Measurements from ENCODE around the gene APOB.

DNA sequence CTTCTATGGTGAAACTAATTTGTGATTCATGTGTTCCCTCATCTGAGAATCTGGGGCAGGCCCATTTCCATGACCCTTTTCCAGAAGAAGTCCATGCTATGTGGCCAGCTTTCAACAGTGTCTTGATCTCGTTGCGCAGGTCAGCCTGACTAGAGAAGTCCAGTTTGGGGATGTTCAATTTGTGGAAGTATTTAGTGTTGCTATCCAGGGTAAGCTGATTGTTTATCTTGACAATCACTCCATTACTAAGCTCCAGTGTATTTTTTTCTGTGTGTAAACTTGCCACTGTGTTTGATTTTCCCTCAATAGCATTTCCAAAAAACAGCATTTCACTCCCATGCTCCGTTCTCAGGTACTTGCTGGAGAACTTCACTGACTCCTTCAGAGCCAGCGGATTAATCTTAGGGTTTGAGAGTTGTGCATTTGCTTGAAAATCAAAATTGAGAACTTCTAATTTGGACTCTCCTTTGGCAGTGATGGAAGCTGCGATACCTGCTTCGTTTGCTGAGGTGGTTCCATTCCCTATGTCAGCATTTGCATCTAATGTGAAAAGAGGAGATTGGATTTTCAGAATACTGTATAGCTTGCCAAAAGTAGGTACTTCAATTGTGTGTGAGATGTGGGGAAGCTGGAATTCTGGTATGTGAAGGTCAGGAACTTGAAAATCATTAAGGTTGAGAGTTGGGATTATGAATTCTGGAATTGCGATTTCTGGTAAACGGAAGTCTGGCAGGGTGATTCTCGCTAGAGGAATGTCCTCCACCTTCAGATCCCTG lies 35.7 kb downstream of the APOB start:
- TF ChIP-seq, protein P1, sequence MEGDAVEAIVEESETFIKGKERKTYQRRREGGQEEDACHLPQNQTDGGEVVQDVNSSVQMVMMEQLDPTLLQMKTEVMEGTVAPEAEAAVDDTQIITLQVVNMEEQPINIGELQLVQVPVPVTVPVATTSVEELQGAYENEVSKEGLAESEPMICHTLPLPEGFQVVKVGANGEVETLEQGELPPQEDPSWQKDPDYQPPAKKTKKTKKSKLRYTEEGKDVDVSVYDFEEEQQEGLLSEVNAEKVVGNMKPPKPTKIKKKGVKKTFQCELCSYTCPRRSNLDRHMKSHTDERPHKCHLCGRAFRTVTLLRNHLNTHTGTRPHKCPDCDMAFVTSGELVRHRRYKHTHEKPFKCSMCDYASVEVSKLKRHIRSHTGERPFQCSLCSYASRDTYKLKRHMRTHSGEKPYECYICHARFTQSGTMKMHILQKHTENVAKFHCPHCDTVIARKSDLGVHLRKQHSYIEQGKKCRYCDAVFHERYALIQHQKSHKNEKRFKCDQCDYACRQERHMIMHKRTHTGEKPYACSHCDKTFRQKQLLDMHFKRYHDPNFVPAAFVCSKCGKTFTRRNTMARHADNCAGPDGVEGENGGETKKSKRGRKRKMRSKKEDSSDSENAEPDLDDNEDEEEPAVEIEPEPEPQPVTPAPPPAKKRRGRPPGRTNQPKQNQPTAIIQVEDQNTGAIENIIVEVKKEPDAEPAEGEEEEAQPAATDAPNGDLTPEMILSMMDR (IDR thresholded peaks at IDR 0.05 in 4 of 5, conservative IDR thresholded peaks at IDR 0.05 in 1 of 5), result no peak
- TF ChIP-seq POLR2A (IDR thresholded peaks at IDR 0.05), result no peak

Measured in gastrocnemius medialis (tissue), 4 donors.